GM21825 (cell line): Measurements from ENCODE around the gene KIAA2012.

Experiments
- ATAC-seq: cut with Tn5 transposase; IDR thresholded peaks from one replicate; pipeline ENCODE4 v1.9.1; 2021; ENCODE audit warnings: mild to moderate bottlenecking, moderate library complexity; ENCODE audit not compliant: unreplicated experiment

Gene KIAA2012

DNA sequence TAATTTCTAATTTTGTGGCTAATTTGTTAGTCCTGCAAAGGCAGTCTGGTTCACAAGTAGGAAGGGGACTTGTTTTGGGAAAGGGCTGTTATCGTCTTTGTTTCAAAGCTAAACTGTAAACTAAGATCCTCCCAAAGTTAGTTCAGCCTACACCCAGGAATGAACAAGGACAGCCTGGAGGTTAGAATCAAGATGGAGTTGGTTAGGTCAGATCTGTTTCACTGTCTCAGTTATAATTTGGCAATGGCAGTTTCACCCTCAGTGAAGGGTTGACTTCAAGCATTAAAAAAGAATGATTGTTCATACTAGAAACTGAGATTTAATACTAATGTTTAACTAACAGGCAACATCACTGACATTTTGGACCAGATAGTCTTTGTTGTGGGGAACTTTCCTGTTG lies 69.5 kb downstream of the KIAA2012 start:
- no peak for ATAC-seq

DNA sequence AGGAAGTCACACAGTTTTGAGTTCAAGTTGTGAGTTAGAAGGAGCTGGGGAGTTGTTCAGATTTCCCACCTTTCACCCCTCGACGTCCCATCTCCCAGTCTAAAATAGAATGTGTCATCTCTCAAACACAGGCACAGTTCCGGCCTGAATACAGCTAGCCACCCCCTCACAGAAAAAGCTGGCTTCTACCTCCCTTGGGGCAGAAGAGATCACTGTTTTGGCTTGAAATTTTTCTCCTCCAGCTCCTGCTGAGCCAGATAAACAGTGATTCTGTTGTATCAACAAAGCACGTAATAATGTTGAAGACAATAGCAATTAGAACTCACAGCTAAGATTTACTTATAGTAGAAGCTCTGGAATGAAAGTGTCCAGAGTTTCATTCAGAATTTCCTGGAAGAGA lies 74.7 kb downstream of the KIAA2012 start:
- no peak for ATAC-seq

DNA sequence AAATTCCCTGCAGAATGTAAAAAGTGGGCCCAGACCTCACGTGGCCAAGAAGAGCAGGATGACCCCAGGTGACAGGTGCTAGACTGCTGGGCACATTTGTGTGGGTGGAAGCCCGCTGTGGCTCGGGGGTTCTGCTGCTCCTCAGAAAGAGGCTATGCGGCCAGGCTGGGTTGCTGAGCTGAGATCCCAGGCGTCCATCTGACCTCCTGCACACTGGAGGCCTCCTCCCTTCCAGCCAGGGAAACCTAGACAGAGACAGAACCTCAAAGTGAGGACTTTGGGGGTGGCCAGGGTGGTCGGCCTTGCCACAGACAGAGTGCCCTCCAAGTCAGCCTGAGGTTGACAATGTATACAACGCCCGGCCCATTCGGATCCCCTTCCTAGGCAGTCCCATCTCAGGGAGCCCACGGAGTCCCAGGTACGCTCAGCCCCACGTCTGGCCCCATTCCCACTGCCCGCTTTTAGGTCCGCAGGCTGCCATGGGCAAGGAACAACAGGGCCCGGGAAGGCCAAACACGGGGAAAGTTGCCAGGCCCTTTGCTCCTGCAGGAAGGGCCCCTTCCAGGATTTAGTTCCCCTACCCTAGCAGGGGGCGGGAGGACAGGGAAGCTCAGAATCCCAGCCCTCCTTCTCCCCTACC lies 75.6 kb downstream of the KIAA2012 start:
- ATAC-seq: no peak

DNA sequence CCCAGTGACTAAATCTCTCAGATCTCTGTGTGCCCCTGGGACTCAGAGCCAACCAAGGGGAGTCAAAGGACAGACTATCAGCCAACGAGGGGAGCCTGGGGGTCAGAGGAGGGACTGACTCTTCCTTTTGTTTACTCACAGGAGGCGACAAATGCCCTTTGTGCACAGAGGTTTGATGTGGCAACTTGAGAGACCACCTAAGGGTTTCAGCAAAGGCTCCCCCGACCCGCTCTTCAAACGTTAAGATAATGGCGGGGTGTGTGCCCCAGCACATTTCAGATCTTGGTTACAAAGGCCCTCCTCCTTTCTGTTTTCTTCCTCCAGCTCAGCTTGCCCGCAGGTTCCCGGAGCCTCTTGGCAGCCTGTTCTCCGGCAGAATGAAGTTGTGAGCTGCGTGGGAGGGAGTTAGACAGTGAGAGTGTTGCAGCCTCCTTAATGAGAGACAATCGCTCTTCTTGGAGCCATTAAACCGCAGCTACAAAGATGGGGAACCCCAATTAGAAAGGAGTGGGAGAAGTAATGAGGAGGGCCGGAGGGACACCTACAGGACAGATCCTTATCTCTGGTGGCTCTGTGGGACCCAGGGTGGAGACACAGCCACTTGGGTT lies 76.2 kb downstream of the KIAA2012 start:
- no peak for ATAC-seq

DNA sequence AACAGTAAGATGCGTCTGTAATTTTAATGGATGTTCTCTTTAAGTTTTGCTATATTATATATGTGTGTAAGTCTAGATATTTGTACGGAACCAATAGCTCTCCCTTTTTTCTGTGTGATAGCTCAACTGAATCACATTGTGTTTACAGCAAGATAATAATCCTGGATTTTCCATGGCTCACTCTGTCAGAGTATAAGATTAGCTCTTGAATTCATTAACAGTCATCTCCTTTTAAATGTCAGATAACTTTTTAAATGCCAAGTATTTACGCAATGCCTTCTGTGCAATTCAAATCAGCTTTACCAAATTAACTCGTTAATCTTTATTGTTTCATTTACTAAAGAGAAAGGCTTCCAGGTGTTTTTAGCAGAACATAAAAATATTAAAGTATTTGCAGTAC lies 76.9 kb downstream of the KIAA2012 start:
- no peak for ATAC-seq

DNA sequence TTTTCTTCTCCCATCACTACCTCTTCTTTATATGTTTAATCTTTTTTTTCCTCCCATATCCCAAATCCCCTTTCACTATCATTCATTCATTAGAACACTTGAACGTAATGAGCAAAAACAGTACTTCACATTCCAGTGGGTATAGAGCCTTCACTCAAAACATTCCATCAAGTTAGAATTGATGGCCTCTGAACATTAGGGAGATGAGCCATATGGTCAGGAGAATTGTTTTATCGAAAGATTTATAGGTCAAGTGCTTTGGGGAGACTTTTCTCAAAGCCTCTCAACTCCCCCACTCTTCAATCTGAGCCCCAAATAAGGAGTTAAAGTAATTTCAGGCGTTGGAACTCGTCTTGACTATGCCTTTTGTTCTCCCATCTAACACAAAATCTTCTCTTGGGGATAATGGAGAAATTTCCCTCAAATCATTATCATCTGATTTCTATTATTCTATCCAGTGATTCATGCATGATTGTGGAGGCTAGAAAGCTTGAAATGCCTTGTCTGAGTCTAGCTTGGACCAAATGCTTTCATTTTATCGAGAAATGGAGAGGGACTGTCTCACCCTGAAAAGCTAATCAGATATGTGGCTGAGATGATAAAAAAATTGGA lies 79.2 kb downstream of the KIAA2012 start:
- no peak for ATAC-seq

DNA sequence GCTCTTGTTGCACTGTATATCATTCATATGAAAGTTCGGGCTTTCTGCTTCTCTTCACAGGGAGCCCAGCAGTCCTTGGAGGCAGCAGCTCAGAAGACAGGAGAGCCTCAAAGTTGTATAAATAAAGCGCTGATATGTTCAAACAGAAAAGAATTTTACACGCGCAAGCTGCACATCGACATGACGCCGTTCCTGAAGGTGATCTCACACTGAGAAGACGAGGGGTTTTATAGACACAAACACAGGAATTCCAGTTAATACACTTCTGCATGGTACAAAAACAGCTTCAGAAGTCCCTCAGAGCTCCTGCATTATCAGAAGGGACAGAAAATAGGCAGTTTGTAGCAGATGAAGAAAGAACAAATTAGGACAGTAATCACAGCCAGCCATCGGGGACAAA lies 81.6 kb downstream of the KIAA2012 start:
- ATAC-seq: no peak

DNA sequence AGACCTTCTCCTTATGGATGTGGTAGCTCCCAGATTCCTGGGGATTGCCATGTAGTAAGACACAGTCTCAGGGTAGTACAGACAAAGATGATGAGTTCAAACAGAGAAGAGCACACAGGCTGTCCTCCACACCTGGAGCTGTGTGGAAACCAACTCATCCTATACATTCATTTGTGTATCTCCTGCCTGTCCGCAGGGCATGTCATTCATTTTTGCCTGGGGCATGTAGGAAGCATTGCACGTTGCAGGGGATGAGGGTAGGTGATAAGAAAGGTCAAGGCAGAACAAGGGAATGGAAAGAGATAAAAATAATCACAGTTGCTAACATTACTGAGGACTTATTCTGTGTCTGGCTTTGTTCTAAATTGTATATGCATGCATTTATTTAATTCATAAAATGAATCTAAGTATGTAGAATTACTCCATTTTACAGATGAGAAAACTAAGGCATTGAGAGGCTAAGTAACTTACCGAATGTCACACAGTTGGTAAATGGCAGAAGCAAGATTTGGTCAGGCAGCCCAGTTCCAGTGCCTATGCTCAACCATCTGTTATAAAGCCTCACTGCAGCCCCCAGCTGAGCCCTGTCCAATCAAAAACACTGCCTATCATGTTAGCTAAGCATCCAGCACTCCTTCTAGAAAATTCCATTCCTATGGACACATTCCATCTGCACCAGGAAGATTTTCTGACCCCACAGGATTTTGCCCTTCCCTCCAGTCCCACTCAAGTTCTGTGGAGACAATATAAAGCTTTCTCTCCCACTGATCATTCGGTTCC lies 84.3 kb downstream of the KIAA2012 start:
- no peak for ATAC-seq

DNA sequence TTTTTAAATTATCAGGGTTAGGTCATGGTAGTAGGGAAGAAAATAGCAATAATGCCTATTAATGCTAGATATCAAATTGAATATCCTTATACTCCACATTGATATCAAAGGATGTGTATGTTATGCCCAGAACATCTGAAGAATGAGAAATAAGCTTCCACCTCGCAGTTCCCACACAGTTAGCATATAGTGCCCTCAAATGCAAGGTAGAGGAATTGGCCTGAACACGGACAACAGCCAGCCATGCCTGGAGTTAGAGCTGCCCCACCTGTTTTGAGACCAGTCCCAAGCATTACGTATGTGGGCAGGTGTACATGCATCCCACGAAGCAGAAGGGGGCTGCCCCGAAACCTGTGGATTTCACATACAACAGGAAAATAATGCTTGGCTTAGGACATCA lies 85.7 kb downstream of the KIAA2012 start:
- no peak for ATAC-seq

DNA sequence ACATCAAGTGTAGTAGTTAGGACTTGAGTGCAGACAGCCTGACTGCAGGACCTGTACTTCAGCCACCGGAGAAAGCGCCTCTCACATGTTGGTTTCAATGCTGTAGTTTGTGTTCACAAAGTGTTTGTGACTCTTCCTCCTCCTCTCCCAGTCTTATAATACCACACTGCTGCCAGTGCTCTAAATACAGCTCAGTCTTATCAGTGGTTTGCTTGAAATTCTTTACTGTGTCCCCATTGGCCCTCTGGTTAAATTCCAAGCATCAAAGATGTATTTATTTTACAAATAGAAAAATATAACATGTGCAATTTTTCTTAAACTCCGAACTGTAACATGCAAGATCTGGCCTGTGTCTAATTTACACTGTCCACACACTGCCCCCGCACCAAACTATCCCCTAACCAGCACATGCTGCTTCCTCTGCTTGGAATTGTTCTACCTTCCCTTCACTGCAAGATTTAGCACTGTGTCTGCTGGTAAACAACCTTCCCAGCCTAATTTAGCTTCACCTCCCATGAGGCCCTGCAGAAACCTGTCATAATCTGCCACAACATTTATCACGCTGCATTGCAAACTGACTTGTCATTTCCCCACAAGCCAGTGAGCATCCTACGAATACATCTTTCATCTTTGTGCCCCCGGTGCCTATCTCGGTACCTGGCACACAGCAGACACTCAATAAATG lies 88.2 kb downstream of the KIAA2012 start:
- no peak for ATAC-seq

DNA sequence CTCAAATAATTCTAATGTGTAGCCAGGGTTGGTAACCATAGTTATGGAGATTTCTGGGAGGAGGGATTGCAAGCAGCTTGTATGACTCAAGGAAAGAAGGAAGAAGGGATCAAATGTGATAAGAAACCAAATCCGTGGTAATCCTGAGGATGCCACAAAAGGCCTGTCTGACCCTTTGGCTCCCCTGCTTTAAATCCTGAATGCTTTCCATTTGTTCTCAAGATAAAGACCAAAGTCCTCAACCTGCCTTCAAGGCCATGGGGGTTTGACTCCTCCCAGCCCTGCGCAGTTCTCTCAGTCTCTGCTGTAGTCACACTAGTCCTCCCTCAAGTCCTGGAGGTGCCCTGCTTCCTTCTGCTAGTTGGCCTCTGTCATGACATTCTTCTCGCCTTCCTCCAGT lies 91.4 kb downstream of the KIAA2012 start:
- ATAC-seq: no peak

DNA sequence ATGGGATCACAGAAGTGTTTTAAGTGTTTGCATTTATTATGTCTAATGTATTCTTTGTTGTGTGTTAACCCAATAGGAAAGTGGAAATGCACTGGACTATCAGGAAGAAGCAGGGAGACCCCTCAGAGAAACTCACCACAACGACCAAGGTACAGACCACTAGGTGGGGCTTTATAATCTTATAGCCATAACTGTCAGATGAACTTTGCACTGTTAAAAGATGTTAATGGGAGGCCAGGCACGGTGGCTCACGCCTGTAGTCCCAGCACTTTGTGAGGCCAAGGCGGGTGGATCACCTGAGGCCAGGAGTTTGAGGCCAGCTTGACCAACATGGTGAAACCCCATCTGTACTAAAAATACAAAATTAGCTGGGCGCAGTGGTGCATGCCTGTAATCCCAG lies 92.2 kb downstream of the KIAA2012 start:
- ATAC-seq: no peak

DNA sequence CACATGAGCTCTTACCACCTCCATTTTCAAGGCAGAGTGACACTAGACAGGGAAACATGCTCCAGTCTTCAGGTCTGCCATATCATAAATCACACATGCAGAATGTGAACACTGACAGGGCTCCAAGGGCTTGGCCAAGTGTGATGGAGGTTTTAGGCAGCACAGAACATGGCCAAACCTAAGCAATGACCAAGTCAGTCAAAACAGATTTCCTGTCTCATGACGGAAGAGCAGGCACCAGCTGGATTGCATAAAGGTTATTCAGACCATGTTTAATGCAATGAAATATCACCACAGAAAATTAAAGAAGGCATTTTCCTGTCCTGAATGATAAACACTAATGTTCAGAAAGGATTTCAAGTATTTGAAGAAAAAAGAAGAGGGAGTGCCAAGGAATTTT lies 92.9 kb downstream of the KIAA2012 start:
- no peak for ATAC-seq

DNA sequence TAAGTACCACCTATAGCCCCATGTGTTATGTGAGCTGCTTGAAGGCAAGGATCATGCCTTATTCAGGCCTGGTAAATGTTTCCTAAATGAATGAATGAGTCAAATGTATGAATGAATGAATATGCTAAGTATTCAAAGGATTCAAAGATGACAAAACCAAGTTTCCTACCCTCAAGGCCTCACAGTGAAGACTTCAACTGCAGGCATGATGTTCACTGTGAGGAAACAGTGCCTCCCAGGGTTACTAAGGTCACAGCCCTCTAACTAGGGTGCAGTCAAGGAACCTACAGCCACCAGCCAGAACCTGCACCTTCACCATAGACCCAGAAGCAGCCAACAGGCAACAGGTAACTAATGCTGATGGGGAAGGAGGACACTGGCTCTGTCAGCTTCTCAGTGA lies 96.1 kb downstream of the KIAA2012 start:
- no peak for ATAC-seq

DNA sequence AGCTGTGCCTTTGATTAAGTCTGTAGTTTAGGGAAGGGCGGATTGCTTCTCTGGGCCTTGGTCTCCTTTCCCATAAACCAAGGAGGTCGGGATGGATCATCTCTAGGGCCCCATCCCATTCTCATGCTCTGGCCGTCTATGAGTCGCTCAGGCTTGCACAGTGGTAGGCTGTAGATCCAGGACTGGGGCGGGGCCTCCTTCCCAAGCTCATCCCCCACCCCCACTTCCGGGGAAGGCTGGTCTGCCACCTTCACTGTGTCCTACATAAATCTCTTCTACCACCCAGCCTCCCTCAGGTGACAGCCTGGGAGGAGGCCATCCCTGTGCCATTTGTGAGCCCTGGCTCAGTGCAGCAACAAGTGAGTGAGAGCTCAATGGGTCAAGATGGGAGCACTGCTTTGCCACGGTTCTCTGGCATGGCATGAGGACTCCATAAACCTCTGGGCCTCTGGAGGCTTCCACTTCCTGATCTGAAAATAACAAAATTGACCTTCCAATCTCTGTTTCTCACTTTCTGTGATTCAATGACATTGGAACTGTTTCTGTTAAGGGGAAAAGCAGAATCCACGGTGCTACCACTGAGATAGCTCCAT lies 96.9 kb downstream of the KIAA2012 start:
- ATAC-seq: no peak

DNA sequence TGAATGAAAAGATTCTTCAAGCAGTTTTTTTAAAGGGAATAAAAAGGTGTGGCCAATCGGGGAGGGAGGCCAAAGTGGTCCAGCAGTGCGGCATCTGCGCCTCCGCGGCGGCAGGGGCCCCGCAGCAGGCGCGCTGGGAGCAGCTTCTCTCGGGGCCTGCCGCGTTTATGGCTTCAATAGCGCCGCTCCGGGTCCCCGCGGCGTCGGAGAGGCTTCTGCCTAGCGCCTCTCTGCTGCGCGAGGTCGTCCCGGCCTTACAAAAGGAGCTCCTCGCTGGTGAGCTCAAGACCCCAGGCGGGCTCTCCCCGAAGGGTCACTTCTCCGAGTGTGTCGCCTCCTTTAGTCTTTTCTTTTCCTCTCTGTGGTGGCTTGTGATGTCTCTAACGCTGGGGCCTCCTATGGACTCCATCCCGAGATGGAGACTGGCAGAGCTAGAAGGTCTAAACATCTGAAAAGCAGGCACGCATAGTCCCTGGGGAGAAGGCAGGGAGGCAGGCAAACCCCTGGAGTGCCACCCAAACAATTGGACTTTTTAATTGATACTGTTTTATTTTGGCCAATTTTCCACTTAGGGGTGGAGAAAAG lies 98.3 kb downstream of the KIAA2012 start:
- ATAC-seq: no peak

DNA sequence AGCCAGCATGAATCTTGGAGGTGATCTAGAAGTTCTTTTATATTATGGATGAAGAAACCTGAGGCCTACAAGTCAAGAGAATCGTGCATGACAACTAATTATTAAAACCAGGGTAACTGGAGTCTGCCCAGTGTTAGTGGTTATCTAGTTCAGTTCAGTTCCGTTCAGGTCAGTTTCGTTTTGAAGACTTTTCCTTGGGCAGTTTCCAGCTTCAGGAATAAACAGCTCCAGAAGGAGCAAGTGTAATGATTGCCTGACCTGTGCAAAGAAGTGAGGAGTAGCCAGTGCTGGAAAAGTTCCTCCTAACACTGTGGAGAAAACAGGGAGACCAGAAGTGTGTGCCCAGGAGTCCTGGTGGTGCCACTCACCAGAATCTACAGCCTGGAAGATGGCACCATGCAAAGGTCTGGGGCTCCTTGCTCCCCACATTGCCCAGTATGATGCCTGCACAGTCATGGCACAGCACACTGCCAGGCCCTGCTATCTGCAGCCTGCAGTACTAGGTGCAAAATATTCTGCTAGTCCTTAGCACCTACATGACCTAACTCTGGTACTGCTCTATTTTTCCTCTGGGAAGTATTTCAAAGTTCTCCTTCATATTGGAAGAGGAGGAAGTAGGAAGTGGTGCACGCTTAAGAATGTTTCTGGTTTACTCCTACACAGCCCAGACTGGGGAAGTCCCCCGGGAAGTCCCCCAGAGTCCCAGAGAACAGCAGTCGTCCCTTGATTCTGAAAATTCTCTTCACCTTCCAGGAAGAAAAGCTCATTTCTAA lies 99.6 kb downstream of the KIAA2012 start:
- no peak for ATAC-seq

DNA sequence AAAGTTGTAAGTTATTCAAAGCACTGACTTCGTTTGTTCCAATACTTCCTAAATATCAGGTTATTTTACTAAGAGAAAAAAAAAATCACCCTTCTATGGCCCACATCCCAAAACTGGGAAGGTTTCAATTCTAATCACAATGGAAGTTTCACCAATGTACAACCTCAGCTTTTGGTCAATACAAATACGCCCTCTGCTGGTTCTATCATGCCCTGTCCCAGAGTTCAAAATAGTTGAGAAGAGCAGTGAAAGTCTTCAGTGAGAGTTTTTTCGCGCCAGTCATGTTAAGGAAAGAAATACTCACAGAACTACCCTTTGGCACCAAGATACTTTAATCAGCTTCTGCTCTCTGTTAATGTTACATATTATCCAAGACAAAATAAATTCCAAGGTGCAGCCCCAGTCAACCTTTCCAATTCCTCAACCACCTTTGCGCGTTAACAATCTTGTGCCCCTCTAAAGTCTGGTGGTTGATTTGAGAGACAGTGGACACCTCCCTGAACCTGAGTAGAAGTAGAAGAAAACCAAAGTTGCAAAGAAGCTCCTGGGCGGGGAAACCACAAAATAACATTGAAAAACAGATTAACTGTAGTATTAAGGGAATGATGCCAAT lies 105.4 kb downstream of the KIAA2012 start:
- ATAC-seq: no peak

DNA sequence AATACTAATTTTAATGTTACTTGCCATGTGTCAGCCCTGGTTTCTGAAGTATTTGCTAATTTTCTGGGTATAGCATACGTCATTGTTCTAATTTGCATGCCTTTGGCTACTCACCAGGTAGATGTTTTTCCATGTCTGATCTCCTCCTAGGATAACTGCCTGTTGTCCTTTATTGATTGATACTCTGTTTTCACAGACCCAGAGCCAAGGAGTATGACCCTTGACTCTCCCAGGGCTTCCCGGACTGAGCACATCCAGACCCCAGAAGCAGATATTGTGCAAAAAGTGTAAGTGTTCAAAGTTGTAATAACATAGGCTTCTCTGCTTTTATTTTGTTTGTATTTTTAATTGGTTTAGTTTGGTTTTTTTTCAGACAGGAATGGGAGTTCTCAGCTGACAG lies 111.5 kb downstream of the KIAA2012 start:
- ATAC-seq: no peak
